ENCODE results near the gene USP7. TPM values are rescaled to one million over a fixed set of nuclear protein-coding genes. Genes with fewer than 3 reads are reported as not detected.
A peak's percentile ranks its signal among the peaks of the same experiment; 100 is the strongest.

USP7 gene
- total RNA-seq, 1 donor from 2014 or later: 96.9 TPM

DNA sequence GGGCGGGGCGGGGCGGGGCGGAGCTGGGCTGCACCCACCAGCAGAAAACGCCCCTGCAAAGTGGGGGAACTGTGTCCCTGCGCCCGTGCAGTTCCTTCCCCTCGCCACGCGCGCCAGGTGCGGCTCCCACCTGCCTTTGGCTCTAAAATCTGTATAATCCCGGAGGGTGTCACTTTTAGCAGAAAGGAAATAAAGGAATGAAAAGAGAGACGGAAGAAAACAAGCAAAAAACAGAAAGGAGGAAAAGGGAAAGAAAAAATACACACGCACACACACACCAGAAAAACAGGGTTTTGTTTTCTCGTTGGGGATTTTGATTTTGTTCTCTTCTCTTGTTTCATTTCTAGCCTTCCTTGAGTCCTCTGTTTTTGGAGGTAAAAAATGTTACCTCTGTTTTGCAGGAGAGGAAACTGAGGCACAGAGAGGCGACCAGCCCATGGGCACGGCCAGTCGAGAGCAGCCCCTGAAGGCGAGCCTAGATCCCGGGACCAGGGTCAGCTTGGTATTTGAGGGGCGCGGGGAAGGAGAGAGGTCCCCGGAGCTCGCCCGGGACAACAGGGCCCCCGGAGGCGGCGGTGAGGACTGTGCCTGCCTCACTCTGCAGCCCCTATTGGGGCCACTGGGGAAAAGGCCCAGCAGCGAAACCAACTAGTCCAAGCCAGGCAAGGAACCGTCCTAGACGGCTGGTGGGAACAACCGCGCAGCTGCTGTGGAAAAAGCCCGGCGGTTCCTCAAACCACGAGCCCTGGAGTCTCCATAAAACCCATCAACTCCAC, 94.3 kb downstream of the USP7 start:
- Histone ChIP-seq H3K4me1 (ENCODE audit: insufficient read depth, low read length) (peaks cover 40% of the 10 kb centered on the region), H3K27me3 (ENCODE audit: insufficient read depth, low read length) (no peaks in the 10 kb centered on the region), H3K4me2 (ENCODE audit: low read length) (peak overlapping the region; percentile 83), H3K9ac (ENCODE audit: low read length) (peak overlapping the region; percentile 32), H2AFZ (ENCODE audit: low read depth, low read length) (peak overlapping the region; percentile 1), H3K79me2 (ENCODE audit: insufficient read depth, low read length) (peaks cover 35% of the 10 kb centered on the region), H3K4me3 (ENCODE audit: insufficient read depth, low read depth, low read length) (peak overlapping the region; percentile 51), H3K9me3 (ENCODE audit: insufficient read depth, low read depth, low read length) (no peaks in the 10 kb centered on the region), H4K20me1 (ENCODE audit: insufficient read depth, low read length) (peaks cover 32% of the 10 kb centered on the region), H3K36me3 (ENCODE audit: insufficient read depth, low read length) (no peaks in the 10 kb centered on the region), H3K27ac (ENCODE audit: low read depth, low read length) (no peak overlapping the region)
- no peak for DNase-seq (ENCODE audit: low read depth)
- no peak for FAIRE-seq
- H3K36me3 Mint-ChIP-seq (ENCODE audit: low read depth, unreplicated experiment): peaks cover 1% of the 10 kb centered on the region
- H3K27me3 Mint-ChIP-seq (ENCODE audit: low read depth, unreplicated experiment): no peaks in the 10 kb centered on the region
- peak overlapping the region; percentile 88 for H3K27ac Mint-ChIP-seq (ENCODE audit: unreplicated experiment)
- H3K9me3 Mint-ChIP-seq (ENCODE audit: unreplicated experiment): no peaks in the 10 kb centered on the region
- TF ChIP-seq, protein P1, sequence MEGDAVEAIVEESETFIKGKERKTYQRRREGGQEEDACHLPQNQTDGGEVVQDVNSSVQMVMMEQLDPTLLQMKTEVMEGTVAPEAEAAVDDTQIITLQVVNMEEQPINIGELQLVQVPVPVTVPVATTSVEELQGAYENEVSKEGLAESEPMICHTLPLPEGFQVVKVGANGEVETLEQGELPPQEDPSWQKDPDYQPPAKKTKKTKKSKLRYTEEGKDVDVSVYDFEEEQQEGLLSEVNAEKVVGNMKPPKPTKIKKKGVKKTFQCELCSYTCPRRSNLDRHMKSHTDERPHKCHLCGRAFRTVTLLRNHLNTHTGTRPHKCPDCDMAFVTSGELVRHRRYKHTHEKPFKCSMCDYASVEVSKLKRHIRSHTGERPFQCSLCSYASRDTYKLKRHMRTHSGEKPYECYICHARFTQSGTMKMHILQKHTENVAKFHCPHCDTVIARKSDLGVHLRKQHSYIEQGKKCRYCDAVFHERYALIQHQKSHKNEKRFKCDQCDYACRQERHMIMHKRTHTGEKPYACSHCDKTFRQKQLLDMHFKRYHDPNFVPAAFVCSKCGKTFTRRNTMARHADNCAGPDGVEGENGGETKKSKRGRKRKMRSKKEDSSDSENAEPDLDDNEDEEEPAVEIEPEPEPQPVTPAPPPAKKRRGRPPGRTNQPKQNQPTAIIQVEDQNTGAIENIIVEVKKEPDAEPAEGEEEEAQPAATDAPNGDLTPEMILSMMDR (IDR thresholded peaks at IDR 0.05; ENCODE audit: insufficient read depth, low read depth, low read length): no peak
- no peak for TF ChIP-seq EZH2 (IDR thresholded peaks at IDR 0.05; ENCODE audit: insufficient read depth, low read length)
- peaks cover 27% of the 10 kb centered on the region for H3K4me1 Mint-ChIP-seq (ENCODE audit: low read depth, unreplicated experiment)
- peak overlapping the region; percentile 78 for H3K4me3 Mint-ChIP-seq (ENCODE audit: unreplicated experiment)

DNA sequence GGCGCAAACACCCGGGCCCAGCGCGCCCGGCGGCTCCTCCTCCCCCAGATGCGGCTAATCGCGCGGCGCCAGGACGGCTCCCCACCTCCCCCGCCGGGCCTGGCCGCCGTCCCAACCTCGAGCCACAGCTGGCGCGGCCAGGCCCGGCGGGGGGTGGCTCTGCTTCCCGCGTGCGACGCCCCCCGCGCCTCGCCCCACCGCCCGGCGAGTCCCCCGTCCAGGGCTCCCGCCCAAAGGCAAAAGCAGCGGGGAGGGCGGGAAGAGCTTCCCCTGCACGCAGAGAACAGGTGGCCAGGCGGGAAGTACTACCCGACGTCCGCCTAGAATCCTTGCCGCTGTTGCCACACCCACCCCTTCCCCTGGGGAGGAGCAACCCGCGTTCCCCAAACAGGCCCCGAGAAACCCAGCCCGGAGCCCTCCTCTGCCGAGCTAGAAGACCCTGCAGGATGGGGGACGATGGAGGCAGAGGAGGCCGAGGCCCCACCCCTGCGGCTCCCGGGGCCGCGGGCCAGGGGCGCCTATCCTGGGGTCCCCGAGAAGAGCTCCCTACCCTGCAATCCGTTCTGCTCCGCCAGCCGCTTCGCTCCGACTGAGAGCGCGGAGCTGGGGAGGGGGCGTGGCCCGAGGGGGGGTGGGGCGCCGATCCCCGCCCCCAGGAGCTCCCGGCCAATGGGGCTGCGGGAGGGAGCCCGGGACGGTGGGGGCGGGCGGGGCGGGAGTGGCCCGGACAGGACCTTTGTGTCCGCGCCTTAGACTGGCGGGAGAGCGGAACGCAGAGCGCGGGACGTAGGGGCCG, 95.1 kb downstream of the USP7 start, which contains the start of gene CARHSP1:
CARHSP1 (minus strand) TSS at position 591 of the 796 bp plus-strand sequence. CDS start 9,678 bp downstream, outside the sequence.
- no peaks in the 10 kb centered on the region for H3K27me3 ChIP-seq (ENCODE audit: insufficient read depth, low read length)
- no peaks in the 10 kb centered on the region for H3K27me3 Mint-ChIP-seq (ENCODE audit: low read depth, unreplicated experiment)
- peak within 1 kb of the TSS; percentile 75 for H3K4me3 ChIP-seq (ENCODE audit: insufficient read depth, low read depth, low read length)
- peak within 1 kb of the TSS; percentile 98 for H3K4me2 ChIP-seq (ENCODE audit: low read length)
- peak within 1 kb of the TSS; percentile 91 for H3K27ac Mint-ChIP-seq (ENCODE audit: unreplicated experiment)
- peaks cover 43% of the 10 kb centered on the region for H3K79me2 ChIP-seq (ENCODE audit: insufficient read depth, low read length)
- H3K9me3 Mint-ChIP-seq (ENCODE audit: unreplicated experiment): no peaks in the 10 kb centered on the region
- no peak for TF ChIP-seq EZH2 (IDR thresholded peaks at IDR 0.05; ENCODE audit: insufficient read depth, low read length)
- TF ChIP-seq, protein P1 (IDR thresholded peaks at IDR 0.05; ENCODE audit: insufficient read depth, low read depth, low read length): no peak
- peaks cover 34% of the 10 kb centered on the region for H3K4me1 Mint-ChIP-seq (ENCODE audit: low read depth, unreplicated experiment)
- H3K27ac ChIP-seq (ENCODE audit: low read depth, low read length): peak within 1 kb of the TSS; percentile 51
- peaks cover 47% of the 10 kb centered on the region for H3K4me1 ChIP-seq (ENCODE audit: insufficient read depth, low read length)
- H3K9ac ChIP-seq (ENCODE audit: low read length): peak within 1 kb of the TSS; percentile 85
- FAIRE-seq (no peak), DNase-seq (ENCODE audit: low read depth) (peak; percentile 73)
- peak within 1 kb of the TSS; percentile 53 for H2AFZ ChIP-seq (ENCODE audit: low read depth, low read length)
- no peaks in the 10 kb centered on the region for H3K36me3 ChIP-seq (ENCODE audit: insufficient read depth, low read length)
- H3K9me3 ChIP-seq (ENCODE audit: insufficient read depth, low read depth, low read length): no peaks in the 10 kb centered on the region
- peaks cover 3% of the 10 kb centered on the region for H3K36me3 Mint-ChIP-seq (ENCODE audit: low read depth, unreplicated experiment)
- H4K20me1 ChIP-seq (ENCODE audit: insufficient read depth, low read length): peaks cover 40% of the 10 kb centered on the region
- peak within 1 kb of the TSS; percentile 94 for H3K4me3 Mint-ChIP-seq (ENCODE audit: unreplicated experiment)

Data from astrocyte (in vitro differentiated cells and primary cell).